Muscle layer of duodenum (tissue), 2 donors: ENCODE data around the gene DAB1.

Source experiments
- H3K27ac ChIP-seq: one replicate; pipeline ENCODE4 v1.7.0; 2013; ENCODE audit warnings: mild to moderate bottlenecking, low read length
- H3K27me3 ChIP-seq: one replicate; pipeline ENCODE4 v1.7.0; 2013; ENCODE audit warnings: low read depth, mild to moderate bottlenecking, control low read depth, low read length
- H3K36me3 ChIP-seq, 2 donors: one replicate each; pipeline ENCODE4 v1.7.0; 2013; ENCODE audit warnings: low read length in 2 of 2, control low read depth in 1 of 2, mild to moderate bottlenecking in 1 of 2; ENCODE audit not compliant: insufficient read depth in 2 of 2, control insufficient read depth in 1 of 2
- H3K4me1 ChIP-seq, 2 donors: one replicate each; pipeline ENCODE4 v1.7.0; 2013; ENCODE audit warnings: low read length in 2 of 2, mild to moderate bottlenecking in 2 of 2, control low read depth in 1 of 2, moderate library complexity in 1 of 2; ENCODE audit not compliant: insufficient read depth in 2 of 2, control insufficient read depth in 1 of 2
- H3K4me3 ChIP-seq, 2 donors: one replicate each; pipeline ENCODE4 v1.7.0; 2013; ENCODE audit warnings: low read length in 2 of 2, low read depth in 1 of 2, mild to moderate bottlenecking in 1 of 2
- H3K9me3 ChIP-seq, 2 donors: one replicate each; pipeline ENCODE4 v1.7.0; 2013; ENCODE audit warnings: low read length in 2 of 2, control low read depth in 1 of 2, mild to moderate bottlenecking in 1 of 2; ENCODE audit not compliant: control insufficient read depth in 1 of 2
- donor health status: healthy.

DAB1 gene

GRCh38 chr1:57162607-57163261 lies 261.1 kb downstream of the DAB1 start:
- H3K27me3 ChIP-seq: no peaks in the 10 kb centered on the region
- H3K36me3 ChIP-seq: no peaks in the 10 kb centered on the region
- H3K4me1 ChIP-seq: peaks cover 0 to 4% of the 10 kb centered on the region in 2 donors
- H3K27ac ChIP-seq: no peak overlapping the region
- no peaks in the 10 kb centered on the region for H3K9me3 ChIP-seq
- no peak overlapping the region for H3K4me3 ChIP-seq

DNA sequence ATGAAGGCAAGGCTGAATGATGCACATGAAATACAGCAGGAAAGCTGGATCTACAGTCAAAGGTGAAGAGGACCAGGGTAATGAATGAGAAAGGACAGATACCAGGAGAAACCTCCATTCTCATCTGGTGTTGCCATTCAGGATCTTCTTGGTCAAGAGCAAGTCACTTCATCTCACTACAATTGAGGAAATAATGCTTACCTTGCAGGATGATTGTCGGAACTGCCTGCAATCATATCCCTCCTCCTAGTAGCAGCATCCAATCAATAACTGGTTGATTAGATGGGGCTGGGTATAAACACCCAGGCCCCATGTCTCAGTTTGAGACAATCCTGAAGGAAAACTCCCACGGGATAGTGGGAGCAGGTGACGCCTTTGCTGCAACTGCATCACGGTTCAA lies 263.3 kb downstream of the DAB1 start:
- H3K4me1 ChIP-seq: peaks cover 0 to 4% of the 10 kb centered on the region in 2 donors
- H3K27me3 ChIP-seq: no peaks in the 10 kb centered on the region
- no peaks in the 10 kb centered on the region for H3K9me3 ChIP-seq
- no peaks in the 10 kb centered on the region for H3K36me3 ChIP-seq
- H3K27ac ChIP-seq: no peak overlapping the region
- no peak overlapping the region for H3K4me3 ChIP-seq

GRCh38 chr1:57158604-57158998 lies 265.3 kb downstream of the DAB1 start:
- H3K27ac ChIP-seq: no peak overlapping the region
- peaks cover 0 to 4% of the 10 kb centered on the region in 2 donors for H3K4me1 ChIP-seq
- no peaks in the 10 kb centered on the region for H3K36me3 ChIP-seq
- H3K9me3 ChIP-seq: no peaks in the 10 kb centered on the region
- H3K4me3 ChIP-seq: no peak overlapping the region
- H3K27me3 ChIP-seq: no peaks in the 10 kb centered on the region

DNA sequence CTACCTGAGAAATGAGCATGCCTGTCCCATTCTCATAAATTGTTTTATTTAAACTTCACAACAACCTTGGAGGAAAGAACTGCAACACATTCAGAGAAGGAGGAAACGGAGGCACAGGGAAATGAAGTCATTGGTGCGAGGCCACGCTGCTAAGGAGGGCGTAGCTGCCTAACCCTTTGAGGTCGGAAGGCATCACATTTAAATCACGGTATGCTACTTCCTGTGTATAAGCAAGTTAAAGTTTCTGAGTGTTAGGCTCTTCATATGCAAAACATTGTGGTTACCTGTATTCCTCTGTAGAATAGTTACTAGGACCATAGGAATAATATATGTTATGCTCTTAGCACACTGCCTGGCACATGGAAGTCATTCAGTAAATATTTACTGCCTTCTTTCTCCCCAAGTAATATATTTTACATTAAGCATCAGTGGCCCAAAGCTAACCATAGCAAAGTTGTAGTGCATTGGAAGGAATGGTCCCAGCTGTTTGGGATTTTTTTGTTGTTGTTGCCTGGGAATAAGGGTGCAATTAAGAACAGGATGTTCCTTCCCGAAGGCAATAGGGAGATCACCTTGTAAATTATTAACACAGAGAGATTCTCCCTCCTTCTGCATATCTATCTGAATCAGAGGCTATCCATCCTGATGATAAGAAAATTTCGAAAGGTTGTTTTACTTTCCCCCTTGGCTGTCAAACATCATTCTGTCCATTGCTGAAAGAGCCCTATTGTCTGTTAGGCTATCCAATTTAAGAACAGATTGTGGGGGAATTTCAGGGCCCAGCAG lies 265.8 kb downstream of the DAB1 start:
- Histone ChIP-seq H3K27ac (no peak overlapping the region), H3K36me3 (no peaks in the 10 kb centered on the region), H3K4me1 (peaks cover 0 to 1% of the 10 kb centered on the region in 2 donors), H3K9me3 (no peaks in the 10 kb centered on the region), H3K4me3 (no peak overlapping the region), H3K27me3 (no peaks in the 10 kb centered on the region)

DNA sequence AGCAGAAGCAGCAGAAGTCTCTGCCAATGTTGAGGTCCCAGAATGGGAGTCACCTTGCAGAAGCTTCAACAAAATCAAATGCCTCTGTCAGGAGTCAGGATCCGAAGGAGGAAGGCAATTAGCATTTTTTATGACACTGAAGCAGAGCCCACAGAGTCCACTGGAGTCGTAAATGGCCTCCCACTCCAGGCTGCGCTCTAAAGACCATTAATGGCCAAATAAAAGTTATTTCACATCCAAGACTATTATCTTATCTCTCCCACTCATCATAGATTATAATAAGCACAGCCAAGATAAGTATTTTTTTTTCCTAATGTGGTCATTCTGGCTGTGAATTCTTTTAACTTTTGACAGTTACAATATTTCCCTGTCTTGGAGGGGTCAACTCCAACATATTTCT lies 267.0 kb downstream of the DAB1 start:
- no peaks in the 10 kb centered on the region for H3K27me3 ChIP-seq
- H3K27ac ChIP-seq: no peak overlapping the region
- no peaks in the 10 kb centered on the region for H3K4me1 ChIP-seq
- H3K9me3 ChIP-seq: no peaks in the 10 kb centered on the region
- H3K4me3 ChIP-seq: no peak overlapping the region
- H3K36me3 ChIP-seq: no peaks in the 10 kb centered on the region

- H3K4me3 ChIP-seq: no peak overlapping the region
- no peaks in the 10 kb centered on the region for H3K36me3 ChIP-seq
- H3K9me3 ChIP-seq: no peaks in the 10 kb centered on the region
- H3K27me3 ChIP-seq: no peaks in the 10 kb centered on the region
- H3K27ac ChIP-seq: no peak overlapping the region
- no peaks in the 10 kb centered on the region for H3K4me1 ChIP-seq
Observed at GRCh38 chr1:57146100-57146499, 277.8 kb downstream of the DAB1 start.

DNA sequence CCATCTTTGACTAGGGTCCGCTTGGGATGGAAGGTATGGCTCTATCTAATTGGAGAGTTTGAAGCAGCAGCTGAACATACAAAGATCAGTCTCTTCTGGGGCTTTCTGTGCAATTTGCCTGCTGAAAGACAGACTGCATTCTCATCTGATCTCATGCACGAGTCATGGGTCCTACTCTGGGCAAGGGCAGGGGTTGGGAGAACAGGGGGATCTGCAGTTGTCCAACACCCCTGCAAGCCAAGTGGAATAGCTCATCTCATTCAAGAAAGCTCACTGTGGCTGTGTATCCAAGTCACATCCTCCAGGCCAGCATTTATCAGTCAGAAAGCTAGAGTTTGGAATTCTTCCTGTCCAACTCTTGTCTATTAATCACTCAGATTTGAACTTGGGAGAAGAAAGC lies 280.9 kb downstream of the DAB1 start:
- Histone ChIP-seq H3K4me3 (no peak overlapping the region), H3K4me1 (no peaks in the 10 kb centered on the region), H3K36me3 (no peaks in the 10 kb centered on the region), H3K9me3 (no peaks in the 10 kb centered on the region), H3K27ac (no peak overlapping the region), H3K27me3 (no peaks in the 10 kb centered on the region)

DNA sequence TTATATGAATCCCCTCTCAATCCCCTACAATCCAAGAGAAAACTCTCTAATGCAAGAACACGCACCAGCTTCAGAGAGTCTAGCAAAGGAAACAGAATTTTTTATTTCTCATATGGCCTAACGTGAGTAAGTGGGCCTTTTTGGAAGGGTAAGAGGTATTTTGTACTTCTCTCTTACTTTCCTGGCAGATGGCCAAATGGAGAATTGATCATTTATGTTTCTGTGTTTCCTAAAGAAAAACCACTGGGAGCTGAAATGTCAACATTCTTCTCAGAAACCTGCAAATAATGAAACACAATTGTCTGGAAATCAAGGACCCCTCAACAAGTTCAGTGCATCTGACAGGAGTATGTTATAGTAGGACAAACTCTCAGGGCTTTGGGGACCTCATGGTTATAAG lies 281.7 kb downstream of the DAB1 start:
- H3K4me1 ChIP-seq: no peaks in the 10 kb centered on the region
- no peaks in the 10 kb centered on the region for H3K36me3 ChIP-seq
- no peaks in the 10 kb centered on the region for H3K27me3 ChIP-seq

GRCh38 chr1:57138432-57139078 lies 285.3 kb downstream of the DAB1 start:
- H3K9me3 ChIP-seq: no peaks in the 10 kb centered on the region
- H3K27me3 ChIP-seq: no peaks in the 10 kb centered on the region
- no peaks in the 10 kb centered on the region for H3K4me1 ChIP-seq
- H3K36me3 ChIP-seq: no peaks in the 10 kb centered on the region
- H3K27ac ChIP-seq: no peak overlapping the region
- no peak overlapping the region for H3K4me3 ChIP-seq

More for the DNA sequence above, 281.7 kb downstream of the DAB1 start:
- Histone ChIP-seq H3K4me3 (no peak overlapping the region), H3K9me3 (no peaks in the 10 kb centered on the region), H3K27ac (no peak overlapping the region)

DNA sequence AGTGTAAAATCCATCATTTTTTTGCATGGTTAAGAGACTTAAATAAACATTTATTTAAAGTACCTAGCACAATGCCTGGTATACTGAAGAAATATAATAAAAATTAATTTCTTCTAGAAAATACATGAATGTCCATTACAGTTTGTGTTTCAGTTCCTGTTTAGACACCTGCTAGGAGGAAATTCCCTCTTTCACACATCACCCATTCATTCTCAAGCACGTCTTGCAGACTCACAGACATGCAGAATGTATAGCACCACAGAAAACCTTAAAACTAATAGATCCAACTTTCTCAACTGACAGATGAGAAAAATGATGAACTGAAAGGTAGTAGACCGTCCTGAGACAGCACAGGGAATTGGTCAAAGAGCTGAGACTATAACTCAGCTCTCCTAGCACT lies 285.9 kb downstream of the DAB1 start:
- no peaks in the 10 kb centered on the region for H3K4me1 ChIP-seq
- no peaks in the 10 kb centered on the region for H3K9me3 ChIP-seq
- no peaks in the 10 kb centered on the region for H3K27me3 ChIP-seq
- H3K4me3 ChIP-seq: no peak overlapping the region
- no peaks in the 10 kb centered on the region for H3K36me3 ChIP-seq
- H3K27ac ChIP-seq: no peak overlapping the region

- Histone ChIP-seq H3K4me3 (no peak overlapping the region), H3K27me3 (no peaks in the 10 kb centered on the region), H3K36me3 (no peaks in the 10 kb centered on the region), H3K4me1 (no peaks in the 10 kb centered on the region), H3K27ac (no peak overlapping the region), H3K9me3 (no peaks in the 10 kb centered on the region)
Observed at GRCh38 chr1:57134803-57135202, 289.1 kb downstream of the DAB1 start.
